Kidney (tissue), 14 donors: ENCODE measurements around the gene ECHS1. TPM values are rescaled to one million over a fixed set of nuclear protein-coding genes. Genes with fewer than 3 reads are reported as not detected.
A peak's percentile ranks its signal among the peaks of the same experiment; 100 is the strongest.

Experiments
- DNase-seq, 5 donors: peaks; one replicate each; pipeline ENCODE4 v3.0.0-alpha.2; 2013 to 2020
- FAIRE-seq: peaks from 2 replicates; lab custom pipeline; 2012; peaks lifted over from hg19 to GRCh38; lab: Jason Lieb, UNC
- H3K27ac ChIP-seq, 2 donors: one replicate each; pipeline ENCODE4 v1.7.0; 2013; ENCODE audit warnings: low read depth in 2 of 2, low read length in 2 of 2, inconsistent platforms in 1 of 2
- H3K27me3 ChIP-seq: one replicate; pipeline ENCODE4 v1.7.1; 2013; ENCODE audit warnings: low read length, inconsistent platforms; ENCODE audit not compliant: control insufficient read depth, insufficient read depth
- H3K36me3 ChIP-seq, 3 donors: one replicate each; pipeline versions ENCODE4 v1.7.0 to v1.7.1; 2013; ENCODE audit warnings: low read length in 3 of 3, control low read depth in 1 of 3, inconsistent platforms in 1 of 3; ENCODE audit not compliant: insufficient read depth in 3 of 3, control insufficient read depth in 2 of 3
- H3K4me1 ChIP-seq, 3 donors: one replicate each; pipeline versions ENCODE4 v1.7.0 to v1.7.1; 2013; ENCODE audit warnings: low read length in 3 of 3, inconsistent platforms in 1 of 3, low read depth in 1 of 3; ENCODE audit not compliant: control insufficient read depth in 2 of 3, insufficient read depth in 2 of 3
- H3K4me3 ChIP-seq, 3 donors: one replicate each; pipeline versions ENCODE4 v1.7.0 to v1.8.1; 2013; ENCODE audit warnings: low read length in 3 of 3, control low read depth in 1 of 3, inconsistent platforms in 1 of 3
- H3K9ac ChIP-seq, 3 donors: one replicate each; pipeline versions ENCODE4 v1.7.0 to v1.7.1; 2013; ENCODE audit warnings: low read length in 3 of 3, control low read depth in 1 of 3, inconsistent platforms in 1 of 3
- H3K9me3 ChIP-seq, 3 donors: one replicate each; pipeline versions ENCODE4 v1.7.0 to v1.7.1; 2013; ENCODE audit warnings: low read length in 3 of 3, control low read depth in 1 of 3, inconsistent platforms in 1 of 3; ENCODE audit not compliant: control insufficient read depth in 2 of 3, insufficient read depth in 1 of 3
- intact Hi-C: fragments of 100-400 bp; cut with DNase I; formaldehyde crosslinking; loops from one replicate; pipeline ENCODE4 v1.11.1; 2022
- polyA plus RNA-seq: library from polyadenylated mRNA; stranded (reverse); fragments of 350-450 nt; fragmentation: Illumina TruSeq; extraction: RNeasy Lipid Tissue Mini Kit (QIAGEN cat#74804); gene quantifications from one replicate; pipeline ENCODE4 v1.2.3, GENCODE V29; 2014; ENCODE audit warnings: low read depth, low replicate concordance; ENCODE audit not compliant: insufficient read depth
- total RNA-seq: library from RNA; stranded (reverse); fragmentation: NEBNext Ultra II Directional; extraction: Animal tissue kit (Norgen Biotek cat#: 25700); gene quantifications from one replicate; pipeline ENCODE4 v1.2.1, GENCODE V29; 2021
- TF ChIP-seq, protein P1 (sequence below): IDR thresholded peaks from 3 replicates; pipeline ENCODE4 v1.5.1; 2012; ENCODE audit warnings: mild to moderate bottlenecking, moderate library complexity, borderline replicate concordance; ENCODE audit not compliant: insufficient read depth; ENCODE audit errors: extremely low read depth
- donor health status: control.
- donor health status: control.
- donor health status: control.
- donor health status: control.
- donor health status: control.
- donor health status: DM: yes; HTN: yes; CAD: no.
- donor health status: Normal renal cell carcinoma (clear cell type).

The ECHS1 gene
- total and polyA plus RNA-seq, 2 donors from 2014 or later, result 85.6 to 599 TPM

DNA sequence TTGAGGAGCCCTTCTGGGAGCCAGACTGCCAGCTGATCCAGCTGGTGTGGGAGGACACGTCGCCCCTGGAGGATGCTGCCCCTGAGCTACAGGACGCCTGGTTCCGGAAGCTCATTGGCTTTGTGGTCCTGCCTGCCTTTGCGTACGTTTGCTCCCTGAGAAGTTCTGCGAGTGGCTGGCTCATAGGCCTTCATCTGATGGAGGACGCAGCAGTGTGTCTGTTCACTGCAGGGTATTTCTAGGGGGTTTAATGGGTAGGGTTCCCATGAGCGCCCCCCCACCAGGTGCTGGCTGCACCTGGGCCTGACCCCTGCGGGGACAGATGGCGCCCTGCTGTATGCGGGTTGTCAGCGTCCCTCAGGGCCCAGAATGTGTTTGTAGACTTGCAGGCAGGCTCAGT, 10.9 kb upstream of the ECHS1 start:
- Histone ChIP-seq H3K36me3 (peaks cover 0 to 5% (median 0%) of the 10 kb centered on the region in 3 donors), H3K27me3 (no peaks in the 10 kb centered on the region), H3K27ac (no peak overlapping the region), H3K9ac (no peak overlapping the region), H3K4me1 (peaks cover 0 to 3% (median 0%) of the 10 kb centered on the region in 3 donors), H3K9me3 (no peaks in the 10 kb centered on the region), H3K4me3 (no peak overlapping the region)
- intact Hi-C loops, result no loop called here
- TF ChIP-seq, protein P1, sequence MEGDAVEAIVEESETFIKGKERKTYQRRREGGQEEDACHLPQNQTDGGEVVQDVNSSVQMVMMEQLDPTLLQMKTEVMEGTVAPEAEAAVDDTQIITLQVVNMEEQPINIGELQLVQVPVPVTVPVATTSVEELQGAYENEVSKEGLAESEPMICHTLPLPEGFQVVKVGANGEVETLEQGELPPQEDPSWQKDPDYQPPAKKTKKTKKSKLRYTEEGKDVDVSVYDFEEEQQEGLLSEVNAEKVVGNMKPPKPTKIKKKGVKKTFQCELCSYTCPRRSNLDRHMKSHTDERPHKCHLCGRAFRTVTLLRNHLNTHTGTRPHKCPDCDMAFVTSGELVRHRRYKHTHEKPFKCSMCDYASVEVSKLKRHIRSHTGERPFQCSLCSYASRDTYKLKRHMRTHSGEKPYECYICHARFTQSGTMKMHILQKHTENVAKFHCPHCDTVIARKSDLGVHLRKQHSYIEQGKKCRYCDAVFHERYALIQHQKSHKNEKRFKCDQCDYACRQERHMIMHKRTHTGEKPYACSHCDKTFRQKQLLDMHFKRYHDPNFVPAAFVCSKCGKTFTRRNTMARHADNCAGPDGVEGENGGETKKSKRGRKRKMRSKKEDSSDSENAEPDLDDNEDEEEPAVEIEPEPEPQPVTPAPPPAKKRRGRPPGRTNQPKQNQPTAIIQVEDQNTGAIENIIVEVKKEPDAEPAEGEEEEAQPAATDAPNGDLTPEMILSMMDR, result no peak
- DNase-seq, result peak in 1 of 5 donors; percentile 56
- FAIRE-seq, result no peak

DNA sequence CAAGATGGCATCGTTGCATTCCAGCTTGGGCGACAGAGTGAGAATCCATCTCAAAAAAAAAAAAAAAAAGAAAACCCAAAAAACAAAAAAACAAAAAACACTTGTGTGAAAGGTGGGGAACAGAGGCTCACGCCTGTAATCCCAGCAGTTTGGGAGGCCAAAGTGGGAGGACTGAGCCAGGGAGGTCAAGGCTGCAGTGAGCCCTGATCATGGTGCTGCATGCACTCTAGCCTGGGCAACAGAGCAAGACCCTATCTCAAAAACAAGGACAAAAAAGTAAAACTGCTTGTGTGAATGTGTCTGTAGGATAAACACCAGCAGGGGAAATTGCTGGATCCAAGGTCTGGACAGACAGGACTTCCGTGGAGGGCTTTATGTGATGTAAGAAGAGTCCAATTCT, 10.4 kb upstream of the ECHS1 start:
- peaks cover 0 to 5% (median 0%) of the 10 kb centered on the region in 3 donors for H3K36me3 ChIP-seq
- DNase-seq (peak in 1 of 5 donors; percentile 4), FAIRE-seq (no peak)
- peaks cover 0 to 3% (median 0%) of the 10 kb centered on the region in 3 donors for H3K4me1 ChIP-seq
- TF ChIP-seq, protein P1, result no peak
- H3K9me3 ChIP-seq, result no peaks in the 10 kb centered on the region
- H3K4me3 ChIP-seq, result no peak overlapping the region
- intact Hi-C loops, result no loop called here
- H3K9ac ChIP-seq, result no peak overlapping the region
- H3K27ac ChIP-seq, result no peak overlapping the region
- H3K27me3 ChIP-seq, result no peaks in the 10 kb centered on the region

DNA sequence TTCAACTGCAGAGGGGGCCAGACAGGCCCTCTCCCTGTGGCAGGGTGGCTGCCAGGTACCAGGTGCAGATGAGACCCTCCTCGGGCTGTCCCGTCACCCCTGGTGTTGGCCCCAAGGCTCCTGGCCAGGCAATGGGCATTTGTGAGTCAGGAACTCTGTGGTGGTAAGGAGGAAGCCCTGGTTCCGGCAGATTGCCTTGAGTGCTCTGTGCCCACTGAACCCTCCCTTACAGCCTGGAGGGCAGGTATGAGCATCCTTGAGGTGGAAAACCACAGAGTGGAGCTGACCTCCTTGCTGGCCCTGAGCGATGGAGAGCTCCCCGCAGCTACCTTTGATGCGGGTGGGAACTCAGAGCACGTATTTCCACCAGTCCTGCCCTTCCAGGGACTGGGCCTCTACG, 7.9 kb upstream of the ECHS1 start:
- Histone ChIP-seq H3K4me3 (no peak overlapping the region), H3K4me1 (peaks cover 0 to 10% (median 0%) of the 10 kb centered on the region in 3 donors), H3K9ac (no peak overlapping the region), H3K9me3 (no peaks in the 10 kb centered on the region), H3K27me3 (no peaks in the 10 kb centered on the region), H3K27ac (no peak overlapping the region), H3K36me3 (peaks cover 0 to 5% (median 0%) of the 10 kb centered on the region in 3 donors)
- FAIRE-seq, result no peak
- intact Hi-C loops, result no loop called here
- no peak for DNase-seq
- TF ChIP-seq, protein P1, result no peak
